Nephron (organoid): ENCODE data around the gene TMEM259.

Source experiments
- H3K27ac Mint-ChIP-seq, 3 experiments: 2 replicates each; pipeline ENCODE4 v1.8.0; 2020; ENCODE audit warnings: mixed read lengths in 3 of 3, mild to moderate bottlenecking in 2 of 3, moderate library complexity in 1 of 3
- H3K27me3 Mint-ChIP-seq: 2 replicates; pipeline ENCODE4 v1.8.0; 2021; ENCODE audit warnings: low read depth, mild to moderate bottlenecking, moderate library complexity, mixed read lengths
- H3K36me3 Mint-ChIP-seq: 2 replicates; pipeline ENCODE4 v1.8.0; 2020; ENCODE audit warnings: low read depth, mixed read lengths
- H3K4me1 Mint-ChIP-seq: 2 replicates; pipeline ENCODE4 v1.8.0; 2020; ENCODE audit warnings: mixed read lengths
- H3K4me3 Mint-ChIP-seq, 3 experiments: 2 replicates each; pipeline ENCODE4 v1.8.0; 2020; ENCODE audit warnings: mild to moderate bottlenecking in 3 of 3, mixed read lengths in 3 of 3, moderate library complexity in 2 of 3
- H3K9me3 Mint-ChIP-seq: 2 replicates; pipeline ENCODE4 v1.8.0; 2020; ENCODE audit warnings: mixed read lengths
- CTCF ChIP-seq, 3 experiments: fragments of 200-600 bp; sonication (generic); IDR thresholded peaks; one replicate each; pipeline ENCODE4 v1.5.0; 2021; ENCODE audit warnings: antibody characterized with exemption in 3 of 3; ENCODE audit not compliant: unreplicated experiment in 3 of 3

TMEM259 gene

DNA sequence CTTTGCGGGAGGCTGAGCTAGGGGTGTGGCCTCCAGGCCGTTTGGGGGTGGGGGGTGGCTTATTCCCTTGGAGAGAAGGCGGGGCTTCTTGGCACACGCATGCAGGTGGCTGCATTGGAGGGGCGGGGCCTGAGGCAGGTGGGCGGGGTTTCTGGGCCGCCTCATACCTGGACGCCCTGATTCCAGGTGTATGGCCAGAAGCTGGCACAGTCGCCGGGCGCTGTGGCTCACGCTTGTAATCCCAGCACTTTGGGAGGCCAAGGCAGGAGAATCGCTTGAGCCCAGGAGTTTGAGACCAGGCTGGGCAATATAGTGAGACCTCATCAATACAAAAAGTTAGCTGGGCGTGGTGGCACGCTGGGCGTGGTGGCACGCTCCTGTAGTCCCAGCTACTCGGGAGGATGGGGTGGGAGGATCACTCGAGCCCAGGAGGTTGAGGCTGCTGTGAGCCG lies 26.8 kb upstream of the TMEM259 start:
- Mint-ChIP-seq H3K27me3 (no peaks in the 10 kb centered on the region), H3K36me3 (no peaks in the 10 kb centered on the region), H3K4me1 (no peaks in the 10 kb centered on the region), H3K4me3 (no peak overlapping the region), H3K9me3 (no peaks in the 10 kb centered on the region), H3K27ac (no peak overlapping the region)
- no peak for TF ChIP-seq CTCF (IDR thresholded peaks at IDR 0.05; ENCODE audit: unreplicated experiment in 3 of 3)

- no peaks in the 10 kb centered on the region for H3K27me3 Mint-ChIP-seq
- no peaks in the 10 kb centered on the region for H3K36me3 Mint-ChIP-seq
- no peak overlapping the region for H3K4me3 Mint-ChIP-seq
- no peak for TF ChIP-seq CTCF (IDR thresholded peaks at IDR 0.05; ENCODE audit: unreplicated experiment in 3 of 3)
- no peaks in the 10 kb centered on the region for H3K4me1 Mint-ChIP-seq
- H3K9me3 Mint-ChIP-seq: no peaks in the 10 kb centered on the region
- H3K27ac Mint-ChIP-seq: no peak overlapping the region
Measured at GRCh38 chr19:1046836-1047695, 26.1 kb upstream of the TMEM259 start.

DNA sequence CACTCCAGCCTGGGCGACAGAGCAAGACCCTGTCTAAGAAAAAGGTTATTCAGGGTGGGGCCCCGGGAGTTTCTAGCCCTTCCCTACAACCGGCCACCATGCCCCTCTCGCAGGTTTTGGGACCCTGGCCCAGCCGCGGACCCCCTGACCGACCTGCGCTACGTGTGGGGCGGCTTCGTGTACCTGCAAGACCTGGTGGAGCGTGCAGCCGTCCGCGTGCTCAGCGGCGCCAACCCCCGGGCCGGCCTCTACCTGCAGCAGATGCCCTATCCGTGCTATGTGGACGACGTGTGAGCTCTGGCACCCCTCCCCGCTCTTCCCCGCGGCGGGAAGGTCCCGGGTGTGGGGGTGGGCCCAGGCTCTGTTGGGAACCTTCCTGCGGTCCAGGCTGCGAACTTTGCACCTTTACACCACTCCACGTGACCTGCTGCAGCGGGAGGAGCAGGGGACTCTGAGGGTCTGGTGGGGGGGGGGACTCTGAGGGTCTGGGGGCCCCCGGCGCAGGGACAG lies 25.2 kb upstream of the TMEM259 start:
- Mint-ChIP-seq H3K27ac (no peak overlapping the region), H3K9me3 (no peaks in the 10 kb centered on the region), H3K4me1 (peaks cover under 1% of the 10 kb centered on the region), H3K36me3 (no peaks in the 10 kb centered on the region), H3K27me3 (no peaks in the 10 kb centered on the region), H3K4me3 (no peak overlapping the region)
- TF ChIP-seq CTCF (IDR thresholded peaks at IDR 0.05; ENCODE audit: unreplicated experiment in 3 of 3): no peak

GRCh38 chr19:1045247-1045603 lies 24.3 kb upstream of the TMEM259 start:
- TF ChIP-seq CTCF (IDR thresholded peaks at IDR 0.05; ENCODE audit: unreplicated experiment in 3 of 3): no peak
- no peaks in the 10 kb centered on the region for H3K9me3 Mint-ChIP-seq
- no peaks in the 10 kb centered on the region for H3K27me3 Mint-ChIP-seq
- no peak overlapping the region for H3K4me3 Mint-ChIP-seq
- H3K27ac Mint-ChIP-seq: no peak overlapping the region
- H3K36me3 Mint-ChIP-seq: no peaks in the 10 kb centered on the region
- peaks cover 10% of the 10 kb centered on the region for H3K4me1 Mint-ChIP-seq

GRCh38 chr19:1042689-1043511 lies 22.0 kb upstream of the TMEM259 start:
- Mint-ChIP-seq H3K27ac (no peak overlapping the region), H3K9me3 (no peaks in the 10 kb centered on the region), H3K4me1 (peaks cover 25% of the 10 kb centered on the region), H3K27me3 (no peaks in the 10 kb centered on the region), H3K4me3 (peak overlapping the region in 1 of 3 experiments; percentile 43), H3K36me3 (peaks cover 11% of the 10 kb centered on the region)
- no peak for TF ChIP-seq CTCF (IDR thresholded peaks at IDR 0.05; ENCODE audit: unreplicated experiment in 3 of 3)
